GM19351 (cell line): ENCODE results near the gene MTX1.
A peak's percentile ranks its signal among the peaks of the same experiment; 100 is the strongest.
"Not testable (repeated sequence)": the region's sequence is repeated elsewhere in the genome, so short reads cannot be mapped to it uniquely, and the experiment has no call there.

Experiments used
- ATAC-seq: cut with Tn5 transposase; IDR thresholded peaks from one replicate; pipeline ENCODE4 v1.9.1; 2021; ENCODE audit warnings: mild to moderate bottlenecking, moderate library complexity; ENCODE audit not compliant: unreplicated experiment

Gene MTX1

DNA sequence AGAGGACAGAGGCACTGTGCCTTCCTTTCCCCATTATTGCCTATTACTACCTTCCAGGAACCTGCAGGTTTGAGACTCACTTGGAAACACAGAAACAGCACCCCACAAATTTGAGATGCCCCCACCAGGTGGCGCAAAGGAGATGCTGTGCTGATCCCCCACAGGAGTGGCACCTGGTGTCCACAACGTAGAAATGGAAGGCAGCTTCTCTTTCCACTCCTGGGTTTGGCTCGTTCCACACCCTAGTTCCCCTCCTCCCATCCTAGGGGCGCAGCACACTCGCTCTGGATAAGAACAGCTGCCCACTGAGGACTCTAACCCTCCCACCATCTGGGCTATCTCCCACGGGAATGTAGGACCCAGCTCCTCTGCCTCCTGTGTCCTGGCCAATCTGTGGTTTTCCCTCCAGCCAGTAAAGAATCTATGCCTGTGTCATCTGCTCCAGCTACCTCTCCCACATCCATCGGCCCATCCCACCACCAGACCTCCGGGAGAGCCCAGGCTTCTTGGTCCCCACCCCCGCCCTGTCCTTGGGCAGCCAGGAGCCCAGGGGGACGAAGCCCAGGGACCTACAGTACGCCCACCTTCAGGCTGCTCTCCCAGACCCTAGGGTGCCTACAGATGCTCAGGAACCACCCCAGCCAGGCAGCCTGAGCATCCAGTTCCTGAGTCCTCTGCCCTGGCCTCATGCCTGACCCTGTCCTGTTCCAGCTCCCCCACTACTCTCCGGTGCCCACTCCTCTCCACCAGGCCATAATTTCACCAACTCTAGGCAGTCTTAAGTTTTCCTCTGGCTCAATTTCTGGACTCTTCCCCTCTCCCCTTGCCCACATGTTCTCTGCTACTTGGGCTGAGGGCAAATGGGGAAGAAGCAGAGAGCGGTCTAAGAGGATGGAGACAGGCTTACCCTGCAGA lies 1.3 kb upstream of the MTX1 start:
- ATAC-seq = peak; percentile 39

GRCh38 chr1:155207806-155208540 lies 522 bp upstream of the MTX1 start, which contains the start of gene THBS3:
Gene THBS3 (minus strand): TSS chr1:155207897. CDS start chr1:155207876, 21 bp downstream.
- no peak for ATAC-seq

DNA sequence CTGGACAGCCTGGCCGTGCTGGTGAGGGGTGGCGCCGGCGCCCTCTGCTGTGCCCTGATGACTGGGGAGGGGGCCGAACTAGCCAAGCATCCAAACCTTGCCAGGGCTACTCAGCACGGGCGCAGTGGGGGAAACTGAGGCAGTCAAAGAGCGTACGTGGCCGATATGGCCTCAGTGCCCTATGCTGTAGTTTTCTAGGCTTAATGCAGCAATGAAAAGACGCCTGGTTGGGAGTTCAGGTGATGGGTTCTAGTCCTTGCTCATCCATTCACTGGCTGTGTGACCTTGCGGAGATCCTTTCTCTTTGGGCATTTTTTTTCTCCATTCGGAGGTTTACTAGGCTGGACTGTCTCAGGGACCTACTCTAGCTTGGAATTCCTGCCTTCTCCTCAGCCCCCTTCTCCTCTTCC lies 822 bp downstream of the MTX1 start:
- ATAC-seq = no peak

DNA sequence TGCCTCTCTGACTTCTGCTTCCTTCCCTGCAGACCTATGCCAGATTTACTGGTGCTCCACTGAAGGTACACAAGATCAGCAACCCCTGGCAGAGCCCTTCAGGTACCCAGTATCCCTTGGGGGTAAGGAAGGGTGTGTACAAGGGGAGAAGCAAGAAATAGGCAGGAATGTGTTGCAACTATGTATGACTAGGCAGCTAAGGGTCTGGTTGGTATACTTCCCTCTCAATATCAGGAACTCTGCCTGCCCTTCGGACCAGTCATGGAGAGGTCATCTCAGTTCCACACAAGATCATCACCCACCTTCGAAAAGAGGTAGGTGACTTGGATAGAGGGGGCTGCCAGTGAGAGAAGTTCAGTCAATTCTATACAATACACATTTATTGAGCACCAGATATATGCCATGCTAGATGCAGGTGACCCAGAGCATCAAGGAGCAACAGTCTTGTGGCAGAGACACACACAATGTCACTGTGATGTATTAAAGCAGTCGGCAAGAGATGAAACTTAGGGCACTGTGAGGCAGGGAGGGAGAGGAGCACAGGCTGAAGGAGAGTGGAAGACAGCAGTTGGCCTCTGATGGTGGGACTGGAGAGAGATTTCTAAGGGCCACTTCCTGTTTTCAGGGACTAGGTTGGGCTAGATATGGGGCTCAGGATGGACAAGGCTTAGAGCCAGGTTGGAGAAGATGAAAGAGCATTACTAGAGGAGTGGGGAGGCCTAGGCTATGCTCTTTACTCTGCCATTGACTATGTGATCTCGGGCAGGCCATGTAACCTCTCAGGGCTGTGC lies 2.0 kb downstream of the MTX1 start:
- no peak for ATAC-seq

DNA sequence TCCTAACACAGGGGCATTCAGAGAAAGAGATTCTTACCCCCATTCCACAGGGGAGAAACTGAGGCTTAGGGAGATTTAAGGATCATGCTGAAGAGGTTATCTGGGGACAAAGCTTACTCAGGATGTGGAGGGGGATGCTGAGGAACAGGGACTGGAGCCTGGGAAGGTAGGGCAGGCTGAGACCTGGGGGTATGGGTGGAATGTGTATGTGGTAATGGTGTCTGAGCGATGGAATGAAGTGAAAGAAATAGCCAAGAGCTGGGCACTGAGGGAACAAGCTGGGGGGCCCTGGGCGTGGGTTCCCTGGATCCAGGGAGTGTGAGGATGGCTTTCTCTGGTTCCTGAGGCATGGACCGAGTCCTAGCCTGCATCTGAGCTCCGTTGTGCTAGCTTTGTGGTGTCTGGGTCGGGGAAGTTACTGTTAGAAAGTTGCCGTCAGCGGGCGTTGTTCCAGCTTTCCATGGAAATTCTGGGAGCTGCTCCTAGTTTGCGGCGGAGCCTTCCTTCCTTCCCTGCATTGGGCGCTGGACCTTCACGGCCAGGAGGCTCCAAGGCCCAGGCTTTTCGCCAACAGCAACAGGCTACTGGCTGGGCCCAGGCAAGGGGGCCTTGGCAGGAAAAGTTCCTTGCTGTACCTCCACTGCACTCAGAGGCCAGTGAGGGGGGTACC lies 3.0 kb downstream of the MTX1 start:
- ATAC-seq = not testable (repeated sequence)

DNA sequence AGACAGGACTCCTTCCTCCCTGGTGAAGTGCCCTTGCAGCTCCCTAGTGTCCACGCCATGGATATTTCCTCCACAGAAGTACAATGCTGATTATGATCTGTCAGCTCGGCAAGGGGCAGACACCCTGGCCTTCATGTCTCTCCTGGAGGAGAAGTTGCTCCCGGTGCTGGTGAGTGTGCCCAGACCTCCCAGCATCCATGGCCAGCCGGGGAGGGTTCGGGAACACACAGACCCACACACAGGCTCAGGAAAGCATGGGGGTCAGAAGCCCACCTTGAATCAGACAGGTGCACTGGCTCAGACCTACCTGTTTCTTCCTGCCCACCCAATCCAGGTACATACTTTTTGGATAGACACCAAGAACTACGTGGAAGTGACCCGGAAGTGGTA lies 3.6 kb downstream of the MTX1 start:
- ATAC-seq = not testable (repeated sequence)

DNA sequence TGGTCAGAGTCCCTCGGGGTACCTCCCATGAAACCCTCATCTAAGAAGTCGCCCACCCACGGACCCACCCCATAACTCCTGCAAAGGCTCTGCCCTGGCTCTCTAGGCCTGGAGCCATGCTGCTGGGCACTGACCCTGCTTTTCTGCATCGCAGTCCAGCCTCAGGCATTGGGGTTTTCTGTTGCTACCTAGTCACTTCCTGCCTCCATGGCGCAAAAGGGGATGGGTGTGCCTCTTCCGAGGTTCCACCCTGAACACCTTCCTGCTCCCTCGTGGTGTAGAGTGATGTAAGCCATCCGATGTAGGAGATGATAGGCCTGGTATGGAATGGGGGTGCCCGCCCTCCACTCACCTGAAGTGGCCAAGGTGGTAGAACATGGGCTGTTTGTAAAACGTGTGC lies 6.2 kb downstream of the MTX1 start:
- ATAC-seq = not testable (repeated sequence)

DNA sequence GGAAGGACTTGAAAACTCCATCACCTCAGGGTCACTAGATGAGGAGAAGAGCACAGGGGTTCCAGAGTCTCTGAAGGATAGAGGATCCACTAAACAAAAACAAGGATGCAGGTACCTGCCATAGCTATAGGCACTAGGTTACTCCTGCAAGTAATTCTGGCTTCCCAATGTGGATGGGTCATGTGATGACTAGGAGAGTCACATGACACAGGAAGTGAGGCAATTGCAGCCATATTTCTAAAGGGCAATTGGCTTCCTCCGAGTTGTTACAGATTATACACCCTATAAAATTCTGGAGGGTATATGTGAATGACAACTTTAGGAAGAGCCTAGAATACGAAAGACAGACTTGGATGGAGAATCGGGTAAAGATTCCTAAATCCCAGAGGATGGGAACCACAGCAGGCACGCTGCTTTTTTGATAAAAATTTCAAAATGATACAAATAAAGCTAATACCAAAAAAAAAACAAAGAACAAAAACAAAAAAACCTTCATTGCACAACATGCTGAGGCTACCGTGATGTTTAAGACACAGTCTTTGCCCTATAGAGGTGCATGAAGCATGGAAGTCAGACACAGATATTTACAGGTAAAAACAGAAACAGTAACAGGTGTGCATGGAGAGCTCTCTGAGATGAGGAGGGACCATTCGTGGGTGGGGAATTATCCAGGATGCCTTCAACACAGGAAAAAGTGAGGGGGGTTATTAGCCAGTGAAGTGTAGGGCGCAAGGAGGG lies 10.5 kb downstream of the MTX1 start:
- ATAC-seq = no peak

GRCh38 chr1:155219592-155220031 lies 11.1 kb downstream of the MTX1 start:
- ATAC-seq = no peak

- ATAC-seq = not testable (repeated sequence)
Observed at GRCh38 chr1:155220211-155220965, 11.9 kb downstream of the MTX1 start.

DNA sequence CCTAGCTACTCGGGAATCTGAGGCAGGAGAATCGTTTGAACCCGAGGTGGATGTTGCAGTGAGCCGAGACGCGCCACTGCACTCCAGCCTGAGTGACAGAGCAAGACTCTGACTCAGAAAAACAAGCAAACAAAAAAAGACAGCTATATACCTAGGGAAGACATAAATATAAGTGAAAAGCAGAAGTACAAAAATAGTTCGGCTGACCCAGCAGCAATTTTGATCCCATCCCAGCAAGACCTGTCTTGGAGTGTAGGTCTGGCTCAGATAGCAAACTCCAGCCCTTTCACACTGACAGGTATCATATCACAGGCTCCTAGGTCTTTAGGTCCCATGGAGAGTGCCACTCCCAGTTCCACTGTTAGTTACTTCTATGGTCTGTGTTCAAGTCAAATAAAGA lies 14.6 kb downstream of the MTX1 start:
- no peak for ATAC-seq

DNA sequence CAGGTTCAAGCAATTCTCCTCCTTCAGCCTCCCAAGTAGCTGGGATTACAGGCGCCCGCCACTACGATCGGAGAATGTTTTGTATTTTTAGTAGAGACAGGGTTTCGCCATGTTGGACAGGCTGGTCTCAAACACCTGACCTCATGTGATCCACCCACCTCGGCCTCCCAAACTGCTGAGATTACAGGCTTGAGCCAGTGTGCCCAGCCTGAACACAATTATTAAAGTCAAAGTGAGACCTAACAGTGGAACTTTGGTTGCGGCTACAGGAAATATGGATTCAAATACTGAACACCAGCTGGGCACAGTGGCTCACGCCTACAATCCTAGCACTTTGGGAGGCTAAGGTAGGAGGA lies 16.9 kb downstream of the MTX1 start:
- ATAC-seq = not testable (repeated sequence)

DNA sequence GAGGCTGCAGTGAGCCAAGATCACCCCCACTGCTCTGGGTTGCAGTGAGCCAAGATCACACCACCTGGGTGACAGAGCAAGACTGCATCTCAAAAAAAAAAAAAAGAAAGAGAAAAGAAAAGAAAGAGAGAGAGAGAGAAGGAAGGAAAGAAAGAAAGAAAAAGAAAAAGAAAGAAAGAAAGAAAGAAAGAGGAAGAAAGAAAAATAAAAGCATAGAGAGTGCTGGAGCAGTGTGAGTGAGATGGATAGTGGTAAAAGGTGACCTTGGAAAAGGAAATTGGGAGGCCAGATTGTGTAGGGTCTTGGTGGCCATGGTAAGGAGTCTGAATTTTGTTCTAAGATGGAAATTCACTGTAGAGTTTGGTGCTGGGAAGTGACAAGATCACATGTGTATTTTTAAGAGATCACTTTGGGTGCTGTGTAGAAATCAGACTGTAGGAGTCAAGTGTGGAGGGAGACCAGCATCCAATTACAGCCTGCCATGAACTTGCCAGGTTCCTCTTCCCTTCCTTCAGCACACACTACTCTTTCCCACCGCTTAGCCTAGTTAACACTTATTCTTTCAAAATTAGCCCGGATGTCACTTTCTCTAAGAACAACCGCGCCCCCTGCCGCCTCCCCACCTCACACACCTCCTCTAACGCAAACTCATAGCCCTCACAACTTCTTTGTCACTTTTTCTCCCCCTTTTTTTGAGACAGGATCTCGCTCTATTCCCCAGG lies 17.9 kb downstream of the MTX1 start:
- ATAC-seq = no peak

DNA sequence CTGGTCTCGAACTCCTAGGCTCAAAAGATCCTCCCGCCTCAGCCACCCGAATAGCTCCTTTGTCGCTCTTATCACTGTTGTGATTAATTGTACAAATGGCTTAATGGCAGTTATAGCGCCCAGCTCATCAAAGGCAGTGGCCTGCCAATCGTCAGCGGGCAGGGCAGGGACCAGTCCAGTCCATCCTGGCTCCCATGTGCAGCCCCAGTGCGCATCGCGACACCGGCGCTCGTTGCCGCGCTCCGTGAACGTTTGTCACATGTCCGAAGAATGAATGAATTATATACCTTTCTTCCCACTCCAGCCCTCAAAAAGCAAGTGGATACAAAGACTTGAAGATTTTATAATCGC lies 18.4 kb downstream of the MTX1 start:
- ATAC-seq = no peak

DNA sequence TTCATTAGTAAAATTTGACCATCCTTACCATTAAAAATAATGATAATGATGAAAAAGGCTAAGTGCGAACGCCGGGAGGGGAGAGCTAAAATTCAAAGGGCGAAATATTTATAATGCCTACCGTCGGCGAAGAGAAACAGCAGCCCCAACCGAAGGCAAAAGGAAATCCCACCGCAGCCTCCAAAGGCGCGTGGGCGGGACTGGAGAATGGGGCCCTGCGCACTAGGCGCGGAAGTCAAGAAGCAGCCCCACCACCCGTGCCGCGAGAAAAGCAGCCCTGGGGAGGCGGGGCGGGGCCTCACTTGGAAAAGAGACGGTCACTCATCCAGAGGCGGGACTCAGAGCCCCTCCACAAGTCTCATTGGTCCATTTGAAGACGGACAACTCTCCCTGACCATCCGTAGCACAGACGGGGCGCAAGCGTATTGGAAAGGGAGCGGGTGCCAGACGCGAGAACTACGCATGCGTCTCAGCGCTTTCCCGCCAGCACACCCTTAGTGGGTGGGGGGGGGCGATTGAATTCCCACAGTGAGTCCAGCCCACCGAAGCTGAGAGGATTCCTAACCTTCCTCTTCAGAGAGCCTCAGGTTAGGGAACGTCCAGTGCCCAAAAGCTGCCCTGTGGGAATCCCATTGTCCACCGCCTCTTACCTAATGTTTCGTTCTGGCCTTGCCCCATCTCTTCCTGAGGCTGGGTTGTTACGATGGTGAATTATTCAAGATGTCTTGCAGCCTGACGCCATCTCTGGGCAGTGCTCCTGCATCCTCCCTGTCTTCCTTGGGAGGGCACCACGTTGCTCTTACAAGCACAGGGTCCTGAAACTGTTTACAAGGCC lies 19.0 kb downstream of the MTX1 start:
- ATAC-seq = peak; percentile 82

DNA sequence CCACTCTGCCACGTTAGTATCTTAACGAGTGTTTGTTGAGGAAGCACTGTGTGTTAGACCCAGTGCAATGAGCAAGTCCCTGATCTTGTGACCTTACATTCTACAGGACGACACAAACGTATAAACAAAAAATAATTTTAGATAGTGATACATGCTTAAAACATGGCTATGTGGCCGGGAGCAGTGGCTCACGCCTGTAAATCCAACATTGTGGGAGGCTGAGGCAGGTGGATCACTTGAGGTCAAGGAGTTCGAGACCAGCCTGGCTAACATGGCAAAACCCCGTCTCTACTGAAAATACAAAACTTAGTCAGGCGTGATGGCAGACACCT lies 19.6 kb downstream of the MTX1 start:
- ATAC-seq = no peak

DNA sequence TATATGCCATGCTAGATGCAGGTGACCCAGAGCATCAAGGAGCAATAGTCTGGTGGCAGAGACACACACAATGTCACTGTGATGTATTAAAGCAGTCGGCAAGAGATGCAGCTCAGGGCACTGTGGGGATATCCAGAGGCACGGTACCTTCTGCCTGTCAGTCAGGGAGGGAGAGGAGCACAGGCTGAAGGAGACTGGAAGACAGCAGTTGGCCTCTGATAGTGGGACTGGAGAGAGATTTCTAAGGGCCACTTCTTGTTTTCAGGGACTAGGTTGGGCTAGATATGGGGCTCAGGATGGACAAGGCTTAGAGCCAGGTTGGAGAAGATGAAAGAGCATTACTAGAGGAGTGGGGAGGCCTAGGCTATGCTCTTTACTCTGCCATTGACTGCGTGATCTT lies 22.8 kb downstream of the MTX1 start:
- not testable (repeated sequence) for ATAC-seq
